Psoas muscle (tissue), 8 donors: Measurements from ENCODE around the gene TOP3A. TPM values are rescaled to one million over a fixed set of nuclear protein-coding genes. Genes with fewer than 3 reads are reported as not detected.

Experiments
- ATAC-seq, 4 donors: fragments of 200-7000 bp; cut with Tn5 transposase; one replicate each; pipeline ENCODE4 v1.9.1; 2020; ENCODE audit warnings: moderate library complexity in 3 of 4, mild to moderate bottlenecking in 2 of 4
- DNase-seq, 2 donors: peaks; one replicate each; pipeline ENCODE4 v3.0.0-alpha.2; 2020
- H3K27ac ChIP-seq: fragments of 200-600 bp; one replicate; pipeline ENCODE4 v1.8.0; 2022
- H3K27me3 ChIP-seq, 3 donors: fragments of 200-600 bp in 1 of 3; one replicate each; pipeline versions ENCODE4 v1.6.1 to v1.8.0; 2013 to 2022; ENCODE audit warnings: low read length in 2 of 3, mild to moderate bottlenecking in 2 of 3, moderate library complexity in 1 of 3; ENCODE audit not compliant: insufficient read depth in 3 of 3
- H3K36me3 ChIP-seq, 2 donors: fragments of 200-600 bp in 1 of 2; one replicate each; pipeline versions ENCODE4 v1.6.1 to v1.8.0; 2013 to 2022; ENCODE audit warnings: low read depth in 1 of 2, mild to moderate bottlenecking in 1 of 2, moderate library complexity in 1 of 2; ENCODE audit not compliant: insufficient read depth in 1 of 2
- H3K4me1 ChIP-seq: fragments of 200-600 bp; one replicate; pipeline ENCODE4 v1.8.0; 2022
- H3K4me3 ChIP-seq: fragments of 200-600 bp; one replicate; pipeline ENCODE4 v1.8.0; 2022; ENCODE audit warnings: mild to moderate bottlenecking
- H3K9me3 ChIP-seq: fragments of 200-600 bp; one replicate; pipeline ENCODE4 v1.8.0; 2022
- CTCF ChIP-seq: fragments of 200-600 bp; IDR thresholded peaks from one replicate; pipeline ENCODE4 v1.8.0; 2022; ENCODE audit warnings: antibody characterized with exemption
- WGBS, 3 donors: extraction: QIAGEN DNeasy Blood & Tissue Kit; methylation state at CpG; one replicate each; pipeline versions ENCODE4 v1.1.6 to v1.1.7; 2013; 5-methylcytosine and 5-hydroxymethylcytosine counted together
- intact Hi-C, 2 donors: fragments of 100-400 bp; cut with DNase I; formaldehyde crosslinking; loops; one replicate each; pipeline versions ENCODE4 v1.11.0 to v1.14.2; 2022
- polyA plus RNA-seq, 3 donors: library from polyadenylated mRNA; stranded (reverse); fragments of 200-250 nt; gene quantifications; one replicate each; pipeline ENCODE4 v1.2.3, GENCODE V29; 2013
- total RNA-seq, 4 donors: library from RNA; stranded (reverse); fragmentation: NEBNext Ultra II Directional in 2 of 4; extraction: Animal tissue kit (Norgen Biotek cat#: 25700) in 2 of 4; gene quantifications; one replicate each; pipeline versions ENCODE4 v1.2.1 to v1.2.4, GENCODE V29; 2021 to 2023
- donor health status: healthy with polysubstance abuse.
- donor health status: DM: no; HTN: no; CAD: no; lungs with moderate emphysema.
- donor health status: Bipolar disorder and iron deficiency.
- donor health status: healthy.
- donor health status: DM: yes; HTN: yes; CAD: no.
- donor health status: DM: no; HTN: no; CAD: no.
- donor health status: DM: no; HTN: no; CAD: no.
- donor health status: DM: yes; HTN: yes; CAD: no.

Gene TOP3A
- total and polyA plus RNA-seq, 7 donors = 8.8 to 24.3 (median 13.6) TPM

DNA sequence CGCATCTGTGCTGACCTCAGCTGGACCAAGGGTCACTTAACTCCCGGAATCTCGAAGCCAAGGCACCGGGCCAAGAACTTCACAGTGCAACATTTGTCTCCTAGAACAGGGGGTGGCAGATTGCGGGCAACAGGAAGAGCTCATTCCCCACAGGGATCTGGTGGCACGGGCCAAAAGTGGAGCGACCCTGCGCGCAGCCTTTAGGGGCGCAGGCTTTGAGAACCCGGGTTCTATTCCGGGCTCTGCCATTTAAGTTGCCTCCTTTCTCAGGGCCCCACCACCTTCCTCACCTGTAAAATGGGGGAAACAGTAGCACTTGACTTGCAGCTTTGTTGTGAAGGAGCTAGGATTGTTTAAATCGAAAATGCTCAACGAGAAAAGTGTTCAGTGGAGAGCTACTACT, 47.9 kb upstream of the TOP3A start:
- intact Hi-C loops = no loop called here
- H3K4me1 ChIP-seq = peaks cover 9% of the 10 kb centered on the region
- H3K36me3 ChIP-seq = peaks cover 0 to 20% of the 10 kb centered on the region in 2 donors
- peak overlapping the region; percentile 81 for H3K4me3 ChIP-seq
- H3K9me3 ChIP-seq = no peaks in the 10 kb centered on the region
- no peak for TF ChIP-seq CTCF
- WGBS, 3 donors = 0 to 3% (median 1%) methylated on average over 14 of the region's 14 CpGs
- peak; percentile 75 to 90 for DNase-seq
- H3K27ac ChIP-seq = peak overlapping the region; percentile 80
- no peaks in the 10 kb centered on the region for H3K27me3 ChIP-seq
- peak; percentile 28 to 63 (median 50) for ATAC-seq

GRCh38 chr17:18361837-18362697, 47.3 kb upstream of the TOP3A start:
- intact Hi-C loops = no loop called here
- DNase-seq (no peak), ATAC-seq (no peak)
- 29 to 35% (median 33%) methylated on average over 15 of the region's 15 CpGs for WGBS, 3 donors
- TF ChIP-seq CTCF = no peak
- no peaks in the 10 kb centered on the region for H3K9me3 ChIP-seq
- no peaks in the 10 kb centered on the region for H3K27me3 ChIP-seq
- H3K27ac ChIP-seq = peak overlapping the region; percentile 80
- peaks cover 0 to 20% of the 10 kb centered on the region in 2 donors for H3K36me3 ChIP-seq
- peak overlapping the region; percentile 81 for H3K4me3 ChIP-seq
- H3K4me1 ChIP-seq = peaks cover 9% of the 10 kb centered on the region

DNA sequence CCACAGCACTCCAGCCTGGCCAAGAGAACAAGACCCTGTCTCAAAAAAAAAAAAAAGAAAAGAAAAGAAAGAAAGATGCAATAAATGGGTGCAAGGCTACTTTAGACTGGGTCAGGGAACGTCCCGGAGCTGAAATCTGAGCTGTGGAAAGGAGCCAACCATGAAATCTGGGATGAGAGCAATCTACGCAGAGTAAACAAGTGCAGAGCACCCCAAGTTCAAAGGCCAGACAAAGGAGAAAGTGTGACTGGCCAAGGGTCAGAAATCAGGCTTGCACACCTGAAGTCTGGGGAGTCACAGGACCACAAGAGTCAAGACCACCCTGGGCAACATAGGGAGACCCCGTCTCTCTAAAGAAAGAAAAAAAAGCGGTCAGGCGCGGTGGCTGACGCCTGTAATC, 45.7 kb upstream of the TOP3A start:
- TF ChIP-seq CTCF = no peak
- ATAC-seq (no peak), DNase-seq (no peak)
- WGBS, 3 donors = 68 to 80% (median 71%) methylated on average over 8 of the region's 8 CpGs
- H3K9me3 ChIP-seq = no peaks in the 10 kb centered on the region
- H3K27me3 ChIP-seq = no peaks in the 10 kb centered on the region
- H3K4me1 ChIP-seq = peaks cover 9% of the 10 kb centered on the region
- H3K36me3 ChIP-seq = peaks cover 0 to 29% of the 10 kb centered on the region in 2 donors
- intact Hi-C loops = no loop called here
- H3K4me3 ChIP-seq = no peak overlapping the region
- no peak overlapping the region for H3K27ac ChIP-seq

DNA sequence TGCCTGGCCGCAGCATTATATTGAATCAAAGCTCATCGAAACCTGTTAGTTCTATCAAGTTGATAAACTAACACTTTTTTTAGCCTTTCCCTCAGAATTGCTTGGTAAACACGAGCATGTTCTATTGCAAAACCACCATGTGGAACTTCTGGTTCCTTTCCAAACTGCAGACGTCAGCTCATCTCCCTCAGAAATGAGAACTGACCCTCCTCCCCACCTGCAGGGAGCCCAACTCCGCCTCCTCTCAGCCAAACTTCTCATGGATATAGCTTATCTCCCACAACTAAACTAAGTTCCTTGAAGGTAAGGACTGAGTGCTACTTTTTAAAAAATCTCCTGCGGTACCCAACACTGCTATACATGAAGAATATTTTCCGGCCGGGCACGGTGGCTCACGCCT, 41.8 kb upstream of the TOP3A start:
- Histone ChIP-seq H3K27me3 (no peaks in the 10 kb centered on the region), H3K4me1 (no peaks in the 10 kb centered on the region), H3K36me3 (peaks cover 5 to 66% of the 10 kb centered on the region in 2 donors), H3K9me3 (no peaks in the 10 kb centered on the region), H3K27ac (no peak overlapping the region), H3K4me3 (no peak overlapping the region)
- DNase-seq (peak in 1 of 2 donors; percentile 60), ATAC-seq (peak in 1 of 4 donors; percentile 70)
- 83 to 89% (median 85%) methylated on average over 10 of the region's 10 CpGs for WGBS, 3 donors
- TF ChIP-seq CTCF = no peak
- intact Hi-C loops = no loop called here
